Measurements from ENCODE around the gene SEC16A. TPM values are rescaled to one million over a fixed set of nuclear protein-coding genes. Genes with fewer than 3 reads are reported as not detected.

SEC16A gene
- total and polyA plus RNA-seq, 7 experiments from 2014 or later = 25.4 to 88.5 (median 83.0) TPM

DNA sequence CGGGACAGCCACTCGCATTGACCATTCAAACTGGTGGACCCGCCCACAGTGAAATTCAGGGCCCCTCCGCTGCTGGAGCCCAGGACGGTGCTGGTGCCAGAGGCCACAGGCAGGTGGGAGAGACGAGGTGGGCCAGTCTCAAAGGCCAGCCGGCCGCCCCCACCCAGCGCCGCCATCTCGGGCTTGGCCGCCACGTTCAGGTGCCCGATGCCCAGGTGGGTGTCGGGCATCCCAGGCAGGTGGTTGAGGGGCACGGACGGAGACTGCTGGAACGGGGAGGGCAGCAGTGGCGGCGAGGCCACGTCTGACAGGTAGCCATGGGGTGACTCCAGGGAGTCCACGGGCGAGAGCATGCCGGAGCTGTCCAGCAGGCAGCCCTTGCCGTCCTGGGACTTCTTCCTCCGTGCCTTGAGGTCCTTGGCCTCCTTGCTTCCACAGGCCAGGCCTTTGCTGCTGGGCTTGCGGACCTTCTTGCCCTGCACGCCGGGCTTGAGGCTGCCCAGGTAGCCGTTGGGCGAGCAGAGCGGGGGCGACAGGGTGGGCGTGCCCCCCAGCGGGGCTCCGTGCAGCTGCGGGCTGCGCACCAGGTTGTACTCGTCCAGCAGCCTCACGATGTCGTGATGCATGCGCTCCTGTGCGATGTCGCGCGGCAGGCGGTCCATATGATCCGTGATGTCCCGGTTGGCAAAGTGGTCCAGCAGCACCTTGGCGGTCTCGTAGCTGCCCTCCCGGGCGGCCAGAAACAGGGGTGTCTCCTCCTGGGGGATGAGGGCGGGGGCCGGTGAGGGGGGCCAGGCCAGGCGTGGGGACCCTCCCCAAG, 14.2 kb upstream of the SEC16A start:
- intact Hi-C loops (cut with micrococcal nuclease) = no loop called here
- ATAC-seq = no peak
- no peak for DNase-seq
- no peak overlapping the region for H3K4me3 Mint-ChIP-seq
- Histone ChIP-seq H3K4me1 (ENCODE audit: control insufficient read depth in 2 of 2, insufficient read depth in 2 of 2, low read length in 2 of 2) (no peaks in the 10 kb centered on the region), H3K27me3 (ENCODE audit: control insufficient read depth in 2 of 2, insufficient read depth in 2 of 2, low read length in 2 of 2) (no peaks in the 10 kb centered on the region), H3K27ac (ENCODE audit: low read depth, low read length) (no peak overlapping the region), H3K36me3 (ENCODE audit: control insufficient read depth in 2 of 3, insufficient read depth in 3 of 3, low read length in 3 of 3) (peaks cover 0 to 68% (median 0%) of the 10 kb centered on the region in 3 experiments), H3K9me3 (ENCODE audit: control insufficient read depth in 2 of 3, low read length in 3 of 3) (no peaks in the 10 kb centered on the region), H3K4me3 (ENCODE audit: low read length) (no peak overlapping the region)
- CTCF ChIA-PET = interaction anchor here (1.3 kb wide), 1 partner anchor 8 kb away, joined by 6 read pairs; no protein-coding TSS in a partner anchor
- POLR2A ChIA-PET = no interaction called here
- H3K36me3 Mint-ChIP-seq = peaks cover 0 to 7% (median 3%) of the 10 kb centered on the region in 5 donors
- no peaks in the 10 kb centered on the region for H3K27me3 Mint-ChIP-seq
- no peaks in the 10 kb centered on the region for H3K9me3 Mint-ChIP-seq
- H3K27ac Mint-ChIP-seq = no peak overlapping the region
- H3K4me1 Mint-ChIP-seq = peaks cover 0 to 3% (median 0%) of the 10 kb centered on the region in 7 donors

GRCh38 chr9:136496181-136496580, 13.3 kb upstream of the SEC16A start:
- peaks cover 0 to 3% (median 0%) of the 10 kb centered on the region in 7 donors for H3K4me1 Mint-ChIP-seq
- Histone ChIP-seq H3K27ac (ENCODE audit: low read depth, low read length) (no peak overlapping the region), H3K4me1 (ENCODE audit: control insufficient read depth in 2 of 2, insufficient read depth in 2 of 2, low read length in 2 of 2) (no peaks in the 10 kb centered on the region), H3K4me3 (ENCODE audit: low read length) (no peak overlapping the region), H3K9me3 (ENCODE audit: control insufficient read depth in 2 of 3, low read length in 3 of 3) (no peaks in the 10 kb centered on the region), H3K27me3 (ENCODE audit: control insufficient read depth in 2 of 2, insufficient read depth in 2 of 2, low read length in 2 of 2) (no peaks in the 10 kb centered on the region), H3K36me3 (ENCODE audit: control insufficient read depth in 2 of 3, insufficient read depth in 3 of 3, low read length in 3 of 3) (peaks cover 0 to 60% (median 0%) of the 10 kb centered on the region in 3 experiments)
- no peak overlapping the region for H3K4me3 Mint-ChIP-seq
- peaks cover 0 to 7% (median 0%) of the 10 kb centered on the region in 5 donors for H3K36me3 Mint-ChIP-seq
- POLR2A ChIA-PET = interaction anchor here (0.6 kb wide), 1 partner anchor 15 kb away, joined by 3 read pairs; no protein-coding TSS in a partner anchor
- no peak for DNase-seq
- intact Hi-C loops (cut with micrococcal nuclease) = no loop called here
- no peaks in the 10 kb centered on the region for H3K9me3 Mint-ChIP-seq
- CTCF ChIA-PET = no interaction called here
- no peak overlapping the region for H3K27ac Mint-ChIP-seq
- no peaks in the 10 kb centered on the region for H3K27me3 Mint-ChIP-seq
- no peak for ATAC-seq

- H3K9me3 Mint-ChIP-seq = no peaks in the 10 kb centered on the region
- CTCF ChIA-PET = no interaction called here
- H3K4me3 Mint-ChIP-seq = no peak overlapping the region
- no peaks in the 10 kb centered on the region for H3K27me3 ChIP-seq (ENCODE audit: control insufficient read depth in 2 of 2, insufficient read depth in 2 of 2, low read length in 2 of 2)
- intact Hi-C loops (cut with micrococcal nuclease) = no loop called here
- H3K4me3 ChIP-seq (ENCODE audit: low read length) = no peak overlapping the region
- no peak overlapping the region for H3K27ac ChIP-seq (ENCODE audit: low read depth, low read length)
- H3K4me1 Mint-ChIP-seq = peaks cover 0 to 3% (median 0%) of the 10 kb centered on the region in 7 donors
- H3K9me3 ChIP-seq (ENCODE audit: control insufficient read depth in 2 of 3, low read length in 3 of 3) = no peaks in the 10 kb centered on the region
- peaks cover 0 to 7% (median 0%) of the 10 kb centered on the region in 5 donors for H3K36me3 Mint-ChIP-seq
- ATAC-seq (no peak), DNase-seq (no peak)
- H3K4me1 ChIP-seq (ENCODE audit: control insufficient read depth in 2 of 2, insufficient read depth in 2 of 2, low read length in 2 of 2) = no peaks in the 10 kb centered on the region
- no peak overlapping the region for H3K27ac Mint-ChIP-seq
- H3K27me3 Mint-ChIP-seq = no peaks in the 10 kb centered on the region
- POLR2A ChIA-PET = no interaction called here
- H3K36me3 ChIP-seq (ENCODE audit: control insufficient read depth in 2 of 3, insufficient read depth in 3 of 3, low read length in 3 of 3) = peaks cover 0 to 51% (median 0%) of the 10 kb centered on the region in 3 experiments
Observed at GRCh38 chr9:136495238-136495800, 12.5 kb upstream of the SEC16A start.

- Mint-ChIP-seq H3K4me1 (peaks cover 0 to 3% (median 0%) of the 10 kb centered on the region in 7 donors), H3K27me3 (no peaks in the 10 kb centered on the region), H3K9me3 (no peaks in the 10 kb centered on the region), H3K27ac (no peak overlapping the region), H3K36me3 (peaks cover 0 to 5% (median 0%) of the 10 kb centered on the region in 5 donors), H3K4me3 (no peak overlapping the region)
- no peak overlapping the region for H3K4me3 ChIP-seq (ENCODE audit: low read length)
- ATAC-seq (no peak), DNase-seq (no peak)
- no peaks in the 10 kb centered on the region for H3K9me3 ChIP-seq (ENCODE audit: control insufficient read depth in 2 of 3, low read length in 3 of 3)
- no peaks in the 10 kb centered on the region for H3K27me3 ChIP-seq (ENCODE audit: control insufficient read depth in 2 of 2, insufficient read depth in 2 of 2, low read length in 2 of 2)
- intact Hi-C loops (cut with micrococcal nuclease) = no loop called here
- ChIA-PET CTCF (no interaction called here), POLR2A (no interaction called here)
- H3K27ac ChIP-seq (ENCODE audit: low read depth, low read length) = no peak overlapping the region
- H3K4me1 ChIP-seq (ENCODE audit: control insufficient read depth in 2 of 2, insufficient read depth in 2 of 2, low read length in 2 of 2) = no peaks in the 10 kb centered on the region
- H3K36me3 ChIP-seq (ENCODE audit: control insufficient read depth in 2 of 3, insufficient read depth in 3 of 3, low read length in 3 of 3) = peaks cover 0 to 45% (median 0%) of the 10 kb centered on the region in 3 experiments
Observed at GRCh38 chr9:136494531-136495215, 11.8 kb upstream of the SEC16A start.

DNA sequence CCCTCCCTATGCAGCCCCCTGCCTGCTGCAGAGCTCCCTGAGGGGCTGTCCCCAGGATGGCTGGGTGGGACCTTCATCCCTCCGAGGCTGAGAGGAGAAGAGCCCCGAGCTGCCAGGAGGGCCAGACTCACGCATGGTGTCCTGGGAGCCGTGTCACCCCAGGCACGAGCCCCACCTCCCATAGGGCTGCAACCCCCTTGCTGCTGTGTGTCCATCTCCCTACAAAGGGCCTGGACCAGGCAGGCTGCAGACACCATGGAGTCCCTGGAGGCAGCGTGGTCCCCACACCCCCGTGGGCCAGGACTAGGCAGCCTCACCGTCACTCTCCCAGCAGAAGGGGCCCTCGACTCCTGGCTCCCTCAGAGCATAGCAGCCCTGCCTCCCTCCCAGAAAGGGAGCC, 11.2 kb upstream of the SEC16A start:
- CTCF ChIA-PET = no interaction called here
- POLR2A ChIA-PET = no interaction called here
- H3K4me3 Mint-ChIP-seq = no peak overlapping the region

GRCh38 chr9:136493567-136493971, 10.7 kb upstream of the SEC16A start:
- no peaks in the 10 kb centered on the region for H3K9me3 Mint-ChIP-seq
- peaks cover 0 to 3% (median 0%) of the 10 kb centered on the region in 7 donors for H3K4me1 Mint-ChIP-seq
- POLR2A ChIA-PET = no interaction called here
- intact Hi-C loops (cut with micrococcal nuclease) = no loop called here
- Histone ChIP-seq H3K27ac (ENCODE audit: low read depth, low read length) (no peak overlapping the region), H3K4me3 (ENCODE audit: low read length) (no peak overlapping the region), H3K4me1 (ENCODE audit: control insufficient read depth in 2 of 2, insufficient read depth in 2 of 2, low read length in 2 of 2) (peaks cover 0 to under 1% of the 10 kb centered on the region in 2 donors), H3K36me3 (ENCODE audit: control insufficient read depth in 2 of 3, insufficient read depth in 3 of 3, low read length in 3 of 3) (peaks cover 0 to 34% (median 0%) of the 10 kb centered on the region in 3 experiments), H3K9me3 (ENCODE audit: control insufficient read depth in 2 of 3, low read length in 3 of 3) (no peaks in the 10 kb centered on the region), H3K27me3 (ENCODE audit: control insufficient read depth in 2 of 2, insufficient read depth in 2 of 2, low read length in 2 of 2) (no peaks in the 10 kb centered on the region)
- no peak for ATAC-seq
- DNase-seq = no peak
- no peak overlapping the region for H3K27ac Mint-ChIP-seq
- H3K27me3 Mint-ChIP-seq = no peaks in the 10 kb centered on the region
- H3K4me3 Mint-ChIP-seq = no peak overlapping the region
- H3K36me3 Mint-ChIP-seq = peaks cover 0 to 3% (median 0%) of the 10 kb centered on the region in 5 donors
- CTCF ChIA-PET = no interaction called here

More for the DNA sequence above, 11.2 kb upstream of the SEC16A start:
- no peak for DNase-seq
- Mint-ChIP-seq H3K27me3 (no peaks in the 10 kb centered on the region), H3K27ac (peak overlapping the region in 1 of 9 donors; percentile 6), H3K9me3 (no peaks in the 10 kb centered on the region), H3K36me3 (peaks cover 0 to 3% (median 0%) of the 10 kb centered on the region in 5 donors), H3K4me1 (peaks cover 0 to 3% (median 0%) of the 10 kb centered on the region in 7 donors)
- no peak overlapping the region for H3K4me3 ChIP-seq (ENCODE audit: low read length)
- H3K36me3 ChIP-seq (ENCODE audit: control insufficient read depth in 2 of 3, insufficient read depth in 3 of 3, low read length in 3 of 3) = peaks cover 0 to 38% (median 0%) of the 10 kb centered on the region in 3 experiments
- intact Hi-C loops (cut with micrococcal nuclease) = no loop called here
- H3K27me3 ChIP-seq (ENCODE audit: control insufficient read depth in 2 of 2, insufficient read depth in 2 of 2, low read length in 2 of 2) = no peaks in the 10 kb centered on the region
- H3K4me1 ChIP-seq (ENCODE audit: control insufficient read depth in 2 of 2, insufficient read depth in 2 of 2, low read length in 2 of 2) = no peaks in the 10 kb centered on the region
- ATAC-seq = peak; percentile 27
- H3K27ac ChIP-seq (ENCODE audit: low read depth, low read length) = no peak overlapping the region
- H3K9me3 ChIP-seq (ENCODE audit: control insufficient read depth in 2 of 3, low read length in 3 of 3) = no peaks in the 10 kb centered on the region

Data from naive thymus-derived CD4-positive, alpha-beta T cell (primary cell).